H9 (cell line): Measurements from ENCODE around the gene TEX2. TPM values are rescaled to one million over a fixed set of nuclear protein-coding genes. Genes with fewer than 3 reads are reported as not detected.

ENCODE experiments used
- DNase-seq: peaks from one replicate; pipeline ENCODE4 v3.0.0-alpha.2; 2017
- H2AFZ ChIP-seq: one replicate; pipeline ENCODE4 v1.6.1; 2013; ENCODE audit warnings: mild to moderate bottlenecking, low read length, control low read depth, moderate library complexity
- H2AK5ac ChIP-seq: 2 replicates; pipeline ENCODE4 v1.6.1; 2013; ENCODE audit warnings: low read length, control low read depth, mixed read lengths; ENCODE audit not compliant: insufficient read length
- H2BK120ac ChIP-seq: one replicate; pipeline ENCODE4 v1.6.1; 2013; ENCODE audit warnings: low read depth, mild to moderate bottlenecking, low read length, control low read depth, inconsistent platforms; ENCODE audit not compliant: poor library complexity, severe bottlenecking
- H2BK12ac ChIP-seq: 2 replicates; pipeline ENCODE4 v1.6.1; 2013; ENCODE audit warnings: low read length, control low read depth, mixed read lengths, low read depth; ENCODE audit not compliant: insufficient read length
- H2BK15ac ChIP-seq: 2 replicates; pipeline ENCODE4 v1.6.1; 2013; ENCODE audit warnings: low read depth, low read length, control low read depth
- H2BK20ac ChIP-seq: one replicate; pipeline ENCODE4 v1.6.1; 2013; ENCODE audit warnings: low read depth, mild to moderate bottlenecking, low read length, control low read depth, inconsistent platforms; ENCODE audit not compliant: poor library complexity, severe bottlenecking
- H2BK5ac ChIP-seq: 2 replicates; pipeline ENCODE4 v1.6.1; 2013; ENCODE audit warnings: low read length, control low read depth, mixed read lengths; ENCODE audit not compliant: insufficient read length
- H3K14ac ChIP-seq: 2 replicates; pipeline ENCODE4 v1.6.1; 2013; ENCODE audit warnings: low read length, control low read depth; ENCODE audit not compliant: insufficient read depth
- H3K18ac ChIP-seq: 2 replicates; pipeline ENCODE4 v1.6.1; 2013; ENCODE audit warnings: low read depth, mild to moderate bottlenecking, mixed read lengths, low read length, control low read depth; ENCODE audit not compliant: insufficient read length
- H3K23ac ChIP-seq: 2 replicates; pipeline ENCODE4 v1.6.1; 2013; ENCODE audit warnings: low read length, control low read depth, mixed read lengths, low read depth; ENCODE audit not compliant: insufficient read length
- H3K23me2 ChIP-seq: 2 replicates; pipeline ENCODE4 v1.6.1; 2013; ENCODE audit warnings: low read depth, mild to moderate bottlenecking, mixed read lengths, low read length, control low read depth; ENCODE audit not compliant: insufficient read length, poor library complexity, severe bottlenecking
- H3K27ac ChIP-seq: 2 replicates; pipeline ENCODE4 v1.5.1; 2013; ENCODE audit warnings: low read length, control low read depth, mixed read lengths, low read depth; ENCODE audit not compliant: insufficient read length
- H3K27me3 ChIP-seq: 2 replicates; pipeline ENCODE4 v1.6.1; 2013; ENCODE audit warnings: low read length, control low read depth, inconsistent platforms; ENCODE audit not compliant: insufficient read depth
- H3K4ac ChIP-seq: 2 replicates; pipeline ENCODE4 v1.6.1; 2013; ENCODE audit warnings: low read depth, mild to moderate bottlenecking, control low read depth, inconsistent platforms, low read length, moderate library complexity
- H3K4me1 ChIP-seq: 2 replicates; pipeline ENCODE4 v1.6.1; 2013; ENCODE audit warnings: low read length, control low read depth, inconsistent platforms; ENCODE audit not compliant: insufficient read depth
- H3K4me2 ChIP-seq: 2 replicates; pipeline ENCODE4 v1.6.1; 2013; ENCODE audit warnings: low read length, control low read depth, mixed read lengths; ENCODE audit not compliant: insufficient read length, insufficient read depth
- H3K56ac ChIP-seq: 2 replicates; pipeline ENCODE4 v1.6.1; 2013; ENCODE audit warnings: low read depth, mild to moderate bottlenecking, mixed read lengths, low read length, control low read depth; ENCODE audit not compliant: insufficient read length
- H3K79me1 ChIP-seq: 2 replicates; pipeline ENCODE4 v1.6.1; 2013; ENCODE audit warnings: low read depth, mild to moderate bottlenecking, moderate library complexity, low read length, control low read depth, inconsistent platforms; ENCODE audit not compliant: insufficient read depth, poor library complexity, severe bottlenecking
- H3K79me2 ChIP-seq: 2 replicates; pipeline ENCODE4 v1.6.1; 2013; ENCODE audit warnings: low read length, control low read depth, inconsistent platforms; ENCODE audit not compliant: insufficient read depth
- H3K9ac ChIP-seq: 2 replicates; pipeline ENCODE4 v1.6.1; 2013; ENCODE audit warnings: low read length, control low read depth, mixed read lengths; ENCODE audit not compliant: insufficient read length; ENCODE audit errors: extremely low read depth
- H3K9me3 ChIP-seq: one replicate; pipeline ENCODE4 v1.6.1; 2013; ENCODE audit warnings: low read depth, low read length, inconsistent platforms; ENCODE audit not compliant: control insufficient read depth
- H3T11ph ChIP-seq: one replicate; pipeline ENCODE4 v1.6.1; 2013; ENCODE audit warnings: mild to moderate bottlenecking, low read length, control low read depth, inconsistent platforms
- H4K20me1 ChIP-seq: one replicate; pipeline ENCODE4 v1.6.1; 2013; ENCODE audit not compliant: control insufficient read depth, insufficient read length, insufficient read depth
- H4K5ac ChIP-seq: 2 replicates; pipeline ENCODE4 v1.6.1; 2013; ENCODE audit warnings: low read depth, mild to moderate bottlenecking, mixed read lengths, low read length, control low read depth; ENCODE audit not compliant: insufficient read length
- H4K8ac ChIP-seq: replicated peaks from 2 replicates; pipeline ENCODE4 v1.6.1; 2013; ENCODE audit warnings: low read length, control low read depth, mixed read lengths, low read depth; ENCODE audit not compliant: insufficient read length
- H4K91ac ChIP-seq: 2 replicates; pipeline ENCODE4 v1.6.1; 2013; ENCODE audit warnings: low read depth, mild to moderate bottlenecking, moderate library complexity, mixed read lengths, low read length, control low read depth; ENCODE audit not compliant: insufficient read length
- H3K27ac Mint-ChIP-seq, 3 experiments: 2 replicates in 2 of 3; 3 replicates in 1 of 3; pipeline ENCODE4 v1.8.0; 2020 to 2021; ENCODE audit warnings: mixed read lengths in 3 of 3, mild to moderate bottlenecking in 1 of 3, moderate library complexity in 1 of 3
- H3K27me3 Mint-ChIP-seq: 2 replicates; pipeline ENCODE4 v1.8.0; 2021; ENCODE audit warnings: low read depth, mild to moderate bottlenecking, moderate library complexity, mixed read lengths
- H3K36me3 Mint-ChIP-seq, 3 experiments: 2 replicates in 2 of 3; 3 replicates in 1 of 3; pipeline ENCODE4 v1.8.0; 2020 to 2021; ENCODE audit warnings: low read depth in 3 of 3, mixed read lengths in 3 of 3; ENCODE audit not compliant: insufficient read depth in 1 of 3
- H3K4me1 Mint-ChIP-seq, 2 experiments: 2 replicates each; pipeline ENCODE4 v1.8.0; 2020; ENCODE audit warnings: mixed read lengths in 2 of 2
- H3K4me3 Mint-ChIP-seq, 2 experiments: 2 replicates in 1 of 2; 3 replicates in 1 of 2; pipeline ENCODE4 v1.8.0; 2020 to 2021; ENCODE audit warnings: mild to moderate bottlenecking in 2 of 2, mixed read lengths in 2 of 2, moderate library complexity in 1 of 2
- H3K9me3 Mint-ChIP-seq, 2 experiments: 2 replicates in 1 of 2; 3 replicates in 1 of 2; pipeline ENCODE4 v1.8.0; 2020; ENCODE audit warnings: mild to moderate bottlenecking in 2 of 2, mixed read lengths in 2 of 2, moderate library complexity in 1 of 2
- CTCF ChIP-seq: fragments of 200-600 bp; sonication (generic); conservative IDR thresholded peaks from 3 replicates; pipeline ENCODE4 v1.8.0; 2021; ENCODE audit warnings: antibody characterized with exemption, mild to moderate bottlenecking
- WGBS: extraction: QIAGEN DNeasy Blood & Tissue Kit; methylation state at CpG from one replicate; pipeline ENCODE4 v1.1.7; 2013; ENCODE audit warnings: missing lambda C conversion rate, low lambda C conversion rate, mixed read lengths; ENCODE audit not compliant: insufficient read length; ENCODE audit errors: extremely low coverage; 5-methylcytosine and 5-hydroxymethylcytosine counted together
- total RNA-seq: library from RNA; stranded (reverse); gene quantifications from 2 replicates; pipeline ENCODE4 v1.2.1, GENCODE V29; 2021

The TEX2 gene
- total RNA-seq, 1 experiment from 2014 or later: 12.2 TPM

GRCh38 chr17:64255764-64256163 lies 7.3 kb downstream of the TEX2 start:
- H2BK12ac ChIP-seq: no peak overlapping the region
- Mint-ChIP-seq H3K27me3 (peaks cover 2% of the 10 kb centered on the region; the same call in 1 of the 2 replicates), H3K9me3 (no peaks in the 10 kb centered on the region; a peak in 1 of 5 replicates), H3K4me1 (peaks cover 14 to 21% of the 10 kb centered on the region in 2 experiments), H3K27ac (no peak overlapping the region; a peak in 1 of 7 replicates), H3K36me3 (no peaks in the 10 kb centered on the region), H3K4me3 (no peak overlapping the region)
- H4K20me1 ChIP-seq: peaks cover 3% of the 10 kb centered on the region
- no peak for TF ChIP-seq CTCF
- no peaks in the 10 kb centered on the region for H3K79me1 ChIP-seq
- H3K18ac ChIP-seq: no peak overlapping the region
- H3K9me3 ChIP-seq: no peaks in the 10 kb centered on the region
- H3K79me2 ChIP-seq: peaks cover 4% of the 10 kb centered on the region
- no peak overlapping the region for H3K14ac ChIP-seq
- no peak for DNase-seq
- no peak overlapping the region for H3K4me2 ChIP-seq
- no peak overlapping the region for H4K91ac ChIP-seq
- H3K23me2 ChIP-seq: no peaks in the 10 kb centered on the region
- H2AK5ac ChIP-seq: no peak overlapping the region
- H2BK5ac ChIP-seq: no peak overlapping the region
- H3K27me3 ChIP-seq: no peaks in the 10 kb centered on the region
- no peak overlapping the region for H3K4ac ChIP-seq
- no peak overlapping the region for H3T11ph ChIP-seq
- no peak overlapping the region for H3K27ac ChIP-seq
- no peak overlapping the region for H4K5ac ChIP-seq
- H2BK120ac ChIP-seq: no peak overlapping the region
- no peak overlapping the region for H2BK15ac ChIP-seq
- no peak overlapping the region for H3K9ac ChIP-seq
- no peak overlapping the region for H3K23ac ChIP-seq
- no CpG with 5 or more reads among the region's 6 CpGs for WGBS
- H2AFZ ChIP-seq: no peak overlapping the region
- no peak overlapping the region for H3K56ac ChIP-seq
- H4K8ac ChIP-seq: no peak overlapping the region
- no peaks in the 10 kb centered on the region for H3K4me1 ChIP-seq
- no peak overlapping the region for H2BK20ac ChIP-seq
